Neural cell (in vitro differentiated cells): ENCODE measurements around the gene CCZ1.
"Not testable (repeated sequence)": the region's sequence is repeated elsewhere in the genome, so short reads cannot be mapped to it uniquely, and the experiment has no call there.

Experiments used
- EZH2 ChIP-seq: fragments of 200-600, 300-800 bp; shearing (Covaris generic), sonication (generic); IDR thresholded peaks from 2 replicates; pipeline ENCODE4 v1.6.1; 2014; ENCODE audit warnings: antibody characterized with exemption, low read length, borderline replicate concordance, mild to moderate bottlenecking; ENCODE audit not compliant: insufficient read depth, poor library complexity, severe bottlenecking
- TF ChIP-seq, protein P1 (sequence below): fragments of 450-650 bp; IDR thresholded peaks from 2 replicates; pipeline ENCODE4 v1.5.1; 2014; ENCODE audit warnings: antibody characterized with exemption, mild to moderate bottlenecking, moderate library complexity; ENCODE audit not compliant: poor library complexity, severe bottlenecking

- not testable (repeated sequence) for TF ChIP-seq EZH2
- TF ChIP-seq, protein P1, sequence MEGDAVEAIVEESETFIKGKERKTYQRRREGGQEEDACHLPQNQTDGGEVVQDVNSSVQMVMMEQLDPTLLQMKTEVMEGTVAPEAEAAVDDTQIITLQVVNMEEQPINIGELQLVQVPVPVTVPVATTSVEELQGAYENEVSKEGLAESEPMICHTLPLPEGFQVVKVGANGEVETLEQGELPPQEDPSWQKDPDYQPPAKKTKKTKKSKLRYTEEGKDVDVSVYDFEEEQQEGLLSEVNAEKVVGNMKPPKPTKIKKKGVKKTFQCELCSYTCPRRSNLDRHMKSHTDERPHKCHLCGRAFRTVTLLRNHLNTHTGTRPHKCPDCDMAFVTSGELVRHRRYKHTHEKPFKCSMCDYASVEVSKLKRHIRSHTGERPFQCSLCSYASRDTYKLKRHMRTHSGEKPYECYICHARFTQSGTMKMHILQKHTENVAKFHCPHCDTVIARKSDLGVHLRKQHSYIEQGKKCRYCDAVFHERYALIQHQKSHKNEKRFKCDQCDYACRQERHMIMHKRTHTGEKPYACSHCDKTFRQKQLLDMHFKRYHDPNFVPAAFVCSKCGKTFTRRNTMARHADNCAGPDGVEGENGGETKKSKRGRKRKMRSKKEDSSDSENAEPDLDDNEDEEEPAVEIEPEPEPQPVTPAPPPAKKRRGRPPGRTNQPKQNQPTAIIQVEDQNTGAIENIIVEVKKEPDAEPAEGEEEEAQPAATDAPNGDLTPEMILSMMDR, result not testable (repeated sequence)
These were observed 33.1 kb upstream of the CCZ1 start for GRCh38 chr7:5865279-5865931.
